HG03045 (cell line): ENCODE measurements around the gene LAGE3.
A peak's percentile ranks its signal among the peaks of the same experiment; 100 is the strongest.

Experiments used
- ATAC-seq: cut with Tn5 transposase; IDR thresholded peaks from one replicate; pipeline ENCODE4 v1.9.1; 2021; ENCODE audit warnings: mild to moderate bottlenecking, moderate library complexity; ENCODE audit not compliant: unreplicated experiment

LAGE3 gene

GRCh38 chrX:154436983-154437752, 41.9 kb downstream of the LAGE3 start, which contains the start of gene GDI1:
Gene GDI1 (plus strand): TSS chrX:154437154. CDS start chrX:154437255, 101 bp downstream.
- ATAC-seq = peak; percentile 40

DNA sequence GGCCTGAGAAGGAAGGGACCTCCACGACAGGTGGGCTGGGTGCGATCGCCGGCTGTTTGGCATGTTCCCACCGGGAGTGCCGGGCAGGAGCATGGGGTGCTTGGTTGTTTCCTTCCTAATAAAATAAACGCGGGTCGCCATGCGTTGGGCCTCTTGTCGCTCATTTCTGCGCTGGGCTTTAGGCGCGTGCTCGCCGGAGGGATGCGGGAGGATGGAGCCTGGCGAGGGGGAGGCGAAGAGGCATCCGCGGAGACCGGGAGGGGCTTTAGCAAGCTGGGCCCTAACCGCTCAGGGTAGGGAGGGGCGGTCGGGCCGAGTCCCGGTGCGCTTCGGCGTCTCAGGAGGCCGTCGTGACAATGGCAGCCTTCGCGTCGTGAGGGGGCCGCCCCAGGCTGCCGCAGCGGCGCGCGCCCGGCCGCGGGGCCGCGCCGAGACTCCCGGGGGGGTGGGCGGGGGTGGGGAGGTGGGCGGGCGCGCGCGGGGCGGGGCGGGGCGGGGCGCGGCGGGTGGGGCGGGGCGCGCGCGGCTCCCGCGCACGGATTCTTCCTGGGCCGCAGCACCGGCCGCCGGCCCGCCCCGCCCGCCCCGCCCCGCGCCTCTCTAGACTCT, 42.6 kb downstream of the LAGE3 start:
- ATAC-seq = peak; percentile 46

DNA sequence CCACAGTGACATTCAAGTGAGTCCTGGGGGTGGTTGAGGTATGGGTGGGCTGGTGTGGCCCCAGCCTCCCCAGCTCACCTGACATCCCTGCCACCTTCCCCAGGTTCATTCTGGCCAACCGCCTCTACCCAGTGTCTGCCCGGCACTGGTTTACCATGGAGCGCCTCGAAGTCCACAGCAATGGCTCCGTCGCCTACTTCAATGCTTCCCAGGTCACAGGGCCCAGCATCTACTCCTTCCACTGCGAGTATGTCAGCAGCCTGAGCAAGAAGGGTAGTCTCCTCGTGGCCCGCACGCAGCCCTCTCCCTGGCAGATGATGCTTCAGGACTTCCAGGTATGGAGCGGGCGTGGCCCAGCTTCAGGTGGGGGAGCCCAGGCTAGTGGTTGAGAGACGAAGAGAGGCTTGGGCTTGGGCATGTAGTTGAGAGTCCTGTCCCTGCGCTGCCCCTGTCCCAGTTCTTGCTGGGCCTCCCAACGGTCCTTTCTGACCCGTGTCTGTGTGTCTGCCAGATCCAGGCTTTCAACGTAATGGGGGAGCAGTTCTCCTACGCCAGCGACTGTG, 43.8 kb downstream of the LAGE3 start:
- ATAC-seq = no peak

GRCh38 chrX:154434394-154435168, 44.5 kb downstream of the LAGE3 start:
- no peak for ATAC-seq

DNA sequence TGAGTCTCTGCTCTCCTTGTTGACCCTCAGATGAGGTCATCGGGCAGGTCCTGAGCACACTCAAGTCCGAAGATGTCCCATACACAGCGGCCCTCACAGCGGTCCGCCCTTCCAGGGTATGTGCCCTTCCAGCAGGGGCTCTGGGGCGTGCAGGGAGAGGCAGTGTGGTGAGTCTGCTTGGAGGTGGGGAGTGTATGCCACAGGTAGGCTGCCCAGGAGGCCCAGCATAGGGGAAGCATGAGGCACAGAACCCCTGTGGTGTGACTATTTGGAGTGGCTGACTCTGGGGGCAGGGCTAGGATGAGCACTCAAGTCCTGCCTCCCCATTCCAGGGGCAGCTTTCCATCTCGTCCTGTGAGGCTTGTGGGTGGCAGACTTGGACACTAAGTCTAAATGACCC, 45.5 kb downstream of the LAGE3 start:
- no peak for ATAC-seq

- no peak for ATAC-seq
Observed at GRCh38 chrX:154432210-154432609, 46.9 kb downstream of the LAGE3 start.

DNA sequence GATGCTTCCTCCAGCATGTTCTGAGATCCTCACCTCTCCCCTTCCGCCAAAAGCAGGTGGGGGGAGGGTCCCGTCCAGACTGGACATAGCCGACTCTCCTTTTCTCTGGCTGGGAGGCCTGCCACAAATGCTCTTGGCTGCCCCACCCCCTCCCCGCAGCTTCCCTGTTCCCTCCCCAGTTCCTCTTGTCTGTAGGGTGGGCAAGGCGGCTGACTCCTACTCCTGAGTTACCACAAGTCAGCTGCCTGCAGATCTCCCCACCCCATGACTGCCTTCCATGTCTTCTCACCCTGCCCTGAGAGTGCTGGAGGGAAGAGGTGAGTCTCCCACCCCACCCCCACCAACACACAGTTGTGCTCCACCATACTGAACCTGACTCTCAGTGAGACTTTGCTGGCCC, 47.7 kb downstream of the LAGE3 start:
- ATAC-seq = no peak

- ATAC-seq = no peak
Observed at GRCh38 chrX:154430916-154431315, 48.2 kb downstream of the LAGE3 start.

DNA sequence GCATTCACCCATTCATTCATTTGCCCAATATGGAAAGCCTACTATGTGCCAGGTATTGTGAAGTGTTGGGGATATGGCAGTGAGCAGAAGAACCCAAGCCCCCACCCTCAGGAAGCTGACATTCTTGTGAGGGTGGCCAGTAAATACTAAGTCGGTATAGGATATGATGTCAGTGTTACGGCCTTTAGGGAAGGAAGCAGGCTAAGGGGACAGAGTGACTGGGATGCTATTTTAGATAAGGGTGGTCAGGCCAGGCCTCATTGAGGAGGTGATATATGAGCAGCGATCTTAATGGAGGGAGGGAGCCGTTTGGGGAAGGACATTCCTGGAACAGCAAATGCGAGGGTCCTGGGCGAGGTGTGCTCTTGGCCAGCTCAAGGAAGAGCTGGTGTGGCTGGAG, 48.6 kb downstream of the LAGE3 start:
- ATAC-seq = no peak

GRCh38 chrX:154429711-154430110, 49.4 kb downstream of the LAGE3 start:
- ATAC-seq = no peak

DNA sequence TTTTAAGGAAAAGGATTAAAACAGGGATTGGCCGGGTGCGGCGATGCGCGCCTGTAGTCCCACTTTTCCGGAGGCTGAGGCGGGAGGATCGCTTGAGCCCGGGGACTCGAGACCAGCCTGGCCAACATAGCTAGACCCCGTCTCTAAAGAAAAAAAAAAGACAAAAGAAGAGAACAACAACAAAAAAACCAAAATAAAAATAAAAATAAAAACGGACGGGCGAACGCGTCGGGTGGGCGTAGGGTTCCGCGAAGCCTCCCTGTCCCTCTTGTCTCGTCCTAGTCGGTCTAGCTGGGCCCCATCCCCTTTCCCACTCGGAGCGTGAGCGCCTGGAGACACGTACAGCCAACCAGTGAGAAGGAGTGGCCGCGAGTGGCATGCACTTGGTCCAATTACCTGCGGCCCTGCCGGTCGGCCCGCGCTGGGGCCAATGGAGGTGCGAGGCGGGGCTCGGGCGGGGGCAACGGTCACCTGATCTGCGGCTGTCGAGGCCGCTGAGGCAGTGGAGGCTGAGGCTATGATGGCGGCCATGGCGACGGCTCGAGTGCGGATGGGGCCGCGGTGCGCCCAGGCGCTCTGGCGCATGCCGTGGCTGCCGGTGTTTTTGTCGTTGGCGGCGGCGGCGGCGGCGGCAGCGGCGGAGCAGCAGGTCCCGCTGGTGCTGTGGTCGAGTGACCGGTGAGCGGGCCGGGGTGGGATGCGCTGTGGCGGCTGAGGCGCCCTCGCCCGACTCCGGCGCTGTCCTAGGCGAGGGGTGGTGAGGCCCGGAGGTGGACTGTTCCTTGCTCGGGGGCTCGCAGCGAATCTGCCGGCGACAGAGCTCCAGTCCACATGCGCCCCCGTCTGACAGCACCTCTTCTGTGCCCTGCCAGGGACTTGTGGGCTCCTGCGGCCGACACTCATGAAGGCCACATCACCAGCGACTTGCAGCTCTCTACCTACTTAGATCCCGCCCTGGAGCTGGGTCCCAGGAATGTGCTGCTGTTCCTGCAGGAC, 50.6 kb downstream of the LAGE3 start, which contains the start of gene ATP6AP1:
Gene ATP6AP1, plus strand, starts transcription at position 502 of the 996 bp plus-strand sequence. Its CDS starts 16 bp downstream, at position 518.
- peak; percentile 99 for ATAC-seq
